Right ventricle myocardium inferior (tissue), 1 donor: ENCODE data around the gene TNFSF13. TPM values are rescaled to one million over a fixed set of nuclear protein-coding genes. Genes with fewer than 3 reads are reported as not detected.

Experiments used
- ATAC-seq: fragments of 200-7000 bp; cut with Tn5 transposase; one replicate; pipeline ENCODE4 v1.9.1; 2020; ENCODE audit warnings: mild to moderate bottlenecking, moderate library complexity
- DNase-seq: peaks from one replicate; pipeline ENCODE4 v3.0.0; 2021; ENCODE audit errors: missing footprints
- intact Hi-C: fragments of 100-400 bp; cut with DNase I; formaldehyde crosslinking; loops from one replicate; pipeline ENCODE4 v1.11.0; 2022
- long read RNA-seq: library from polyadenylated mRNA; unstranded; transcript quantifications from one replicate; pipeline ENCODE4 v2.0.0, GENCODE V29; 2021
- total RNA-seq: library from RNA; stranded (reverse); fragmentation: NEBNext Ultra II Directional; extraction: Animal tissue kit (Norgen Biotek cat#: 25700); gene quantifications from one replicate; pipeline ENCODE4 v1.2.1, GENCODE V29; 2021
- donor health status: DM: no; HTN: yes; CAD: no; lungs with severe emphysema.

The TNFSF13 gene
- 13.5 TPM for total RNA-seq
- long read RNA-seq, partial matches to known transcripts: 0 of 3 reads
- long read RNA-seq, other reads (novel, unspliced or antisense): 1 of 3 reads

GRCh38 chr17:7558544-7559319, at the start of gene TNFSF13:
Gene TNFSF13 (plus strand): TSS chr17:7558750. CDS start chr17:7559040, 290 bp downstream.
- ATAC-seq (peak; percentile 29), DNase-seq (peak; percentile 86)
- intact Hi-C loops: loop anchor here (1.0 to 2.0 kb wide), 2 partner anchors 9 to 74 kb away; partner anchors contain the start of genes POLR2A and TNFSF12

- no peak for ATAC-seq
Observed at GRCh38 chr17:7508846-7509245, 49.7 kb upstream of the TNFSF13 start.

GRCh38 chr17:7509937-7510336, 48.6 kb upstream of the TNFSF13 start:
- ATAC-seq (no peak), DNase-seq (no peak)
- intact Hi-C loops: no loop called here

More at GRCh38 chr17:7508846-7509245, 49.7 kb upstream of the TNFSF13 start:
- intact Hi-C loops: no loop called here
- DNase-seq: no peak

- intact Hi-C loops: no loop called here
- ATAC-seq (no peak), DNase-seq (no peak)
Observed at GRCh38 chr17:7511108-7511507, 47.4 kb upstream of the TNFSF13 start.

GRCh38 chr17:7512105-7512504, 46.4 kb upstream of the TNFSF13 start:
- intact Hi-C loops: no loop called here
- DNase-seq: no peak
- ATAC-seq: no peak

GRCh38 chr17:7512824-7513540, 45.6 kb upstream of the TNFSF13 start:
- intact Hi-C loops: no loop called here
- ATAC-seq: no peak
- DNase-seq: no peak

- intact Hi-C loops: loop anchor here (1.0 kb wide), 1 partner anchor 47 kb away; the partner anchor contains the start of gene SENP3
- DNase-seq (no peak), ATAC-seq (no peak)
Observed at GRCh38 chr17:7513850-7514419, 44.6 kb upstream of the TNFSF13 start.

- ATAC-seq: no peak
- no peak for DNase-seq
- intact Hi-C loops: no loop called here
Observed at GRCh38 chr17:7515911-7516610, 42.5 kb upstream of the TNFSF13 start.

GRCh38 chr17:7523033-7523432, 35.5 kb upstream of the TNFSF13 start:
- DNase-seq: no peak
- peak; percentile 67 for ATAC-seq
- intact Hi-C loops: no loop called here

DNA sequence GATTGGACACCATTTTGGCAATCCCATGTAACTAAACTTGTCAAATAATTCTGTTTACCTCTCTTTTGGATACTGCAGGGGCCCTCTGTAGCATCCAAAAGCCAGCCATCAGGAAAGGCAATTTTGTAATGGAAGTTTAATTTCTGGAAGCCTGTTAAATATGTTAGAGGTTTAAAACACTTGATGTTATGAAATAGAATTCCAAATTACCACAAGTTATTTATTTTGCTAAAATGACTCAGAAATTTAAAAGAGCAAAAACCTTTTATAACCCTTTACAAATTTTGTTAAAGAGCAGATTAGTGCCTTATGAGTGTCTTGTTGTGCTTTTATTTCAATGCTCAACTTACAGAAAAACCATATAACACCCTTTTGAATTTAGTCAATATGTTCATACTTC, 29.7 kb upstream of the TNFSF13 start:
- DNase-seq: no peak
- ATAC-seq: no peak
- intact Hi-C loops: no loop called here

- intact Hi-C loops: no loop called here
- DNase-seq: no peak
- no peak for ATAC-seq
Observed at GRCh38 chr17:7530023-7530900, 28.3 kb upstream of the TNFSF13 start.

GRCh38 chr17:7538050-7538449, 20.5 kb upstream of the TNFSF13 start:
- ATAC-seq (no peak), DNase-seq (no peak)
- intact Hi-C loops: no loop called here

DNA sequence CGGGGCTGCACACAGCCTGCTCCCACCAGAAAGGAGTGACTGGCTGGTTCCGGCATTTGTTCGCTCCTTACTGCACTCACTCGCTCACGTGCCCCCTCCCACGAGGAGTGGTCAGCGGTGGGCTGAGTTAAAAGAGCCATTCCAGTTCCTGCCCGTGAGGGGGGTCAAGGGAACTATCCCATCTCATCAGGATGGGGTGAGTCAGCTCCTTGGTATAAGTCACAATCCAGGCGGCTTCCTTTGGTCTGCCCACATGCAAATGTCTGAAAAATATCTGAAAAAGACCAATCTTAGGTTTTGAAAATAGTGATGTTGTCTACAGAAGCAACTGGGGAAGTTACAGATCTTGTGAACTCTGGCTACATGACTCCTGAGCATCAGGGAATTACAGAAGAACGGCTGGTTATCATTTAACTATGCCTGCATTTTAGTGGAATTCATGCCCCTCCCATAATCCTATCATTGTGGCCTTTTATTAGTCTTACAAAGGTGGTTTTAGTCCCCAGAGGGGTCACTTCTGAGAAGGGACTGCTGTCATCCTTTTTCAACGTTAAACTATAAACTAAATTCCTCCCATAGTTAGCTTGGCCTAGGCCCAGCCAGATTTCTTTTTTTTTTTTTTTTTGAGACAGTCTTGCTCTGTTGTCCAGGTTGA, 19.5 kb upstream of the TNFSF13 start:
- DNase-seq (no peak), ATAC-seq (no peak)
- intact Hi-C loops: no loop called here

DNA sequence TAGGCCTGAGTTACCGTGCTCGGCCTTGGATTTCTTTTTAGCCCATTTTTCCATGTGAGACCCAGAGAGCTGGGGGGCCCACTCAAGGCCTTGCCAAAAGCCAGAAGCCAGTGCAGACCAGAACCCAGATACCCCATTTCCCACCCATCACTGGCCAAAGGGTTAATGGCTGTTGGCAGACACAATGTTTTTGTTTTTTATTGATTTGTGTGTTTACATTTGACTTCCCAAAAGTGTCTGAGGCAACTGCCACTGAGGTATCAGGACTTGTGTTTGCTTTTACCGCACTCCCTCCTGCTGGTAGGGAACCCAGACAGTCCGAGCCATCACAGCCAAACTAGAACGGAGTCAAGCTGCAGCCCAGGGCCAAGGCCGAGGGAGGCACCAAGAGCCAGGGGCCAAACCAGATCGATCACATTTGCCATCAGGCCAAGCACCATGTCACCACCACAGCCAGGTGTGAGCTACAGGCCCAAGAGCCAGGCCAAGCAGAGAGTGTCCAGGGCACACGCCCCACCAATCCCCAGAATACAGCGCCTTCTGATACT, 17.4 kb upstream of the TNFSF13 start:
- ATAC-seq (no peak), DNase-seq (no peak)
- intact Hi-C loops: no loop called here

GRCh38 chr17:7544911-7545310, 13.6 kb upstream of the TNFSF13 start:
- ATAC-seq (no peak), DNase-seq (no peak)
- intact Hi-C loops: loop anchor here (5.0 kb wide), 1 partner anchor 58 kb away; no protein-coding TSS in a partner anchor

DNA sequence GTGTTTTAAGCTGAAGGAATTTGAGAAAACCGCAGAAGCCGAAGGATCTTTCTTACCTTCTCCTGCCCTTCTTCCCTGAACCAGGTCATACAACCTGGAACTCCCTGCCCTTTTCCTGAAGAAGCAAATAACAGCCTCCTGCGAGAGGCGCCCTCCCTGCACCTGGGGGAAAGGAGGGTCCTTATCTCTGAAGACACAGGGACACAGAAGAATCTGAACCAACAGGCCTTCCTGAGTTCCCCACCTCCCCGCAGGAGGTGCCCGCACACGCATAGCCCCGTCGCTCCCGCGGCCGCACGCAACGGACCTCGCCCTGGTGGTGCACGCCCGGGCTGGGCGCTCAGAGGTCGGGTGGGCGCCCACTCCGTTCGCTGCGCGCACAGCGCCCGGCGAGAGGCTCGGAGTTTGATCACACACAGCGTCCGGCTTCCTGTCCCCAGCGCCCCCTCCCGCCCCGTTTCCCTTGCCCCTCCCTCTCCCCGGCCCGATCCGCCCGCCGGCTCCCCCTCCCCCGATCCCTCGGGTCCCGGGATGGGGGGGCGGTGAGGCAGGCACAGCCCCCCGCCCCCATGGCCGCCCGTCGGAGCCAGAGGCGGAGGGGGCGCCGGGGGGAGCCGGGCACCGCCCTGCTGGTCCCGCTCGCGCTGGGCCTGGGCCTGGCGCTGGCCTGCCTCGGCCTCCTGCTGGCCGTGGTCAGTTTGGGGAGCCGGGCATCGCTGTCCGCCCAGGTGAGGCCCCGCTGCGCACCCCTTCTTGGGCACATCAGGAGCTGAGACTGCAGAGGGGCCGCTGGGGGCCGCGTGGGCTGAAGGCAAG, 9.8 kb upstream of the TNFSF13 start, which contains the start of gene TNFSF12:
TSS of gene TNFSF12 (plus strand) at position 474 of the 816 bp plus-strand sequence. CDS start at position 570, 96 bp downstream.
- intact Hi-C loops: loop anchor here (1.0 to 5.0 kb wide), 2 partner anchors 10 to 61 kb away; partner anchors contain the start of gene TNFSF13
- ATAC-seq: peak; percentile 84
- peak; percentile 89 for DNase-seq
